K562 (cell line): ENCODE measurements around the gene DPP3. TPM values are rescaled to one million over a fixed set of nuclear protein-coding genes. Genes with fewer than 3 reads are reported as not detected.

ENCODE experiments used
- CBX5 ChIP-seq: IDR thresholded peaks from 2 replicates; pipeline ENCODE4 v1.6.1; 2014; ENCODE audit warnings: low read depth, borderline replicate concordance
- CHD1 ChIP-seq: fragments of 200-600 bp; sonication (generic); IDR thresholded peaks from one replicate; pipeline ENCODE4 v1.6.1; 2012; ENCODE audit warnings: mild to moderate bottlenecking, moderate library complexity, low read length, inconsistent platforms
- EZH2 ChIP-seq: IDR thresholded peaks from 2 replicates; pipeline ENCODE4 v1.6.1; 2012; ENCODE audit warnings: low read depth, mild to moderate bottlenecking, inconsistent platforms, low read length, borderline replicate concordance
- FOXO4 ChIP-seq: fragments of 450-650 bp; formaldehyde crosslinking; IDR thresholded peaks from 2 replicates; pipeline ENCODE4 v1.4.0; 2020; ENCODE audit warnings: mild to moderate bottlenecking, moderate library complexity
- HDAC8 ChIP-seq: fragments of 450-650 bp; IDR thresholded peaks from 2 replicates; pipeline ENCODE4 v1.6.1; 2016; ENCODE audit warnings: mild to moderate bottlenecking, missing genetic modification characterization, moderate library complexity, missing compliant biosample characterization
- KDM1A ChIP-seq, 2 experiments: fragments of 450-650 bp; IDR thresholded peaks; 2 replicates each; pipeline ENCODE4 v1.6.1; 2016; ENCODE audit warnings: mild to moderate bottlenecking in 2 of 2
- PHF20 ChIP-seq: fragments of 450-650 bp; IDR thresholded peaks from 2 replicates; pipeline ENCODE4 v1.6.1; 2018; ENCODE audit not compliant: partially characterized antibody
- POLR2AphosphoS5 ChIP-seq: IDR thresholded peaks from 2 replicates; pipeline ENCODE4 v1.6.1; 2011; ENCODE audit warnings: mild to moderate bottlenecking, low read depth, low read length, moderate library complexity; ENCODE audit not compliant: control insufficient read depth, insufficient read depth
- RB1 ChIP-seq: fragments of 450-650 bp; IDR thresholded peaks from 2 replicates; pipeline ENCODE4 v1.6.1; 2017; ENCODE audit warnings: low read depth, mild to moderate bottlenecking
- RNF219 ChIP-seq: fragments of 250-450 bp; sonication (Bioruptor Pico); IDR thresholded peaks from 2 replicates; pipeline ENCODE4 v1.5.0; 2022; ENCODE audit warnings: mild to moderate bottlenecking
- SMAD3 ChIP-seq: fragments of 450-650 bp; formaldehyde crosslinking; conservative IDR thresholded peaks from 2 replicates; pipeline ENCODE4 v1.4.0; 2020; ENCODE audit warnings: mild to moderate bottlenecking
- TEAD1 ChIP-seq, 2 experiments: fragments of 450-650 bp in 1 of 2; sonication (generic) in 1 of 2; formaldehyde crosslinking; IDR thresholded peaks; 2 replicates each; pipeline versions ENCODE4 v1.4.0 to v1.8.0; 2020 to 2022; ENCODE audit warnings: mild to moderate bottlenecking in 2 of 2, missing genetic modification reagents in 1 of 2
- XRCC5 ChIP-seq: fragments of 200-400 bp; formaldehyde crosslinking; IDR thresholded peaks from 2 replicates; pipeline ENCODE4 v1.6.1; 2017; ENCODE audit warnings: low read depth, mild to moderate bottlenecking, low read length
- YBX1 ChIP-seq: fragments of 450-650 bp; IDR thresholded peaks from 2 replicates; pipeline ENCODE4 v1.7.1; 2016; ENCODE audit warnings: mild to moderate bottlenecking
- ZC3H11A ChIP-seq: IDR thresholded peaks from 2 replicates; pipeline ENCODE4 v1.6.1; 2012; ENCODE audit warnings: low read depth, low read length, improper control_type of control experiment
- ZNF133 ChIP-seq: fragments of 250-450 bp; sonication (Bioruptor Pico); IDR thresholded peaks from 2 replicates; pipeline ENCODE4 v1.4.0; 2020; ENCODE audit warnings: mild to moderate bottlenecking
- ZNF175 ChIP-seq: fragments of 200-800 bp; sonication (Bioruptor generic); IDR thresholded peaks from 2 replicates; pipeline ENCODE4 v1.6.1; 2016; ENCODE audit warnings: low read depth, mild to moderate bottlenecking, missing genetic modification characterization, missing compliant biosample characterization
- ZNF395 ChIP-seq: fragments of 200-800 bp; sonication (Bioruptor generic); IDR thresholded peaks from 2 replicates; pipeline ENCODE4 v1.6.1; 2017; ENCODE audit warnings: missing genetic modification characterization, missing compliant biosample characterization
- ZNF830 ChIP-seq: fragments of 250-450 bp; sonication (Bioruptor Pico); IDR thresholded peaks from 2 replicates; pipeline ENCODE4 v1.5.0; 2021; ENCODE audit warnings: mild to moderate bottlenecking
- polyA plus RNA-seq, 8 experiments: library from polyadenylated mRNA; depleted of rRNA in 4 of 8; stranded (reverse) in 5 of 8; unstranded in 3 of 8; fragments of >200 nt; fragmentation: Nextera tagmentation in 2 of 8; fragmentation: Illumina TruSeq in 1 of 8; extraction: Ambion mirVana in 2 of 8; extraction: Trizol in 1 of 8; gene quantifications; 2 replicates each; pipeline versions ENCODE4 v1.2.1 to v1.2.3, GENCODE V29; 2011 to 2014; ENCODE audit warnings: inconsistent platforms in 1 of 8, missing spikeins in 1 of 8
- total RNA-seq, 7 experiments: library from RNA; depleted of rRNA in 6 of 7; stranded (reverse); fragments of >200 nt in 6 of 7; fragmentation: Illumina TruSeq in 2 of 7; extraction: Trizol in 2 of 7; gene quantifications; 2 replicates each; pipeline versions ENCODE4 v1.2.1 to v1.2.3, GENCODE V29; 2011 to 2021; ENCODE audit warnings: low replicate concordance in 1 of 7
- TF ChIP-seq, protein P1 (sequence below): fragments of 450-650 bp; formaldehyde crosslinking; IDR thresholded peaks from 2 replicates; pipeline ENCODE4 v1.4.0; 2022; ENCODE audit warnings: missing genetic modification characterization
- TF ChIP-seq, protein P2 (sequence below): fragments of 450-650 bp; IDR thresholded peaks from 2 replicates; pipeline ENCODE4 v1.7.0; 2016; ENCODE audit warnings: borderline replicate concordance

Gene DPP3
- total and polyA plus RNA-seq, 9 of the 15 experiments (the other 6 are each of a cell fraction or from before 2014, with no cell fraction given), result 3.7 to 69.2 (median 43.3) TPM

DNA sequence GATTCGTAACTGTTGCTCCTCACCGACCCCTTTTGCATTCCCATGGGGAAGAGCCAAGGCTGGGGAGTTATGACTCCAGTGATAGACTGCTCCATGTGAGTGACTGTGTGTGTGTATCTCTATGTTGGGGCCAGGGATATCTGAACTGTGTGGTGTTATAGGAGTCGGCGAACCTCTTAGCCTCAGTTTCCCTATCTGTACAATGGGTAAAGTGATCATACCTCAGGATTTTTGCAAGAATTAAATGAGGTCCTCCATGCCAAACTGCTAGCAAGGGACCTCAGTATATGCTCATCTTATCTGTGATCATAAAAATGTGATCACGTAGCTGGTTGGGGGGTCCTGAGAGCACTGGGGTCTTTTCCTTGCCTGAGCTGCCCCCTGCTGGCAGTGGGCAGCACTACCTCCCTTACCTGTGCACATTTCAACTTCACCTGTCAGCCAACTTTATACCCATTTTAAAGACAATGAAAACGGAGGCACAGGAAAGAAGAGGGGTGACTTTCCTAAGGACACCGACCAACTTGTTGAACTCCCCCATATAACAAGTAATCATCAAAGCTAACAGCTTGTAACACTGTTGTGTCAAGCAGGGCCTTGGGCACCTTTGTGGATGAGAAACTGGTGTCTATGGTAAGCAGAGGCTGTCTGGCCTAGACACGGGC, 1.4 kb upstream of the DPP3 start (continued):
- TF ChIP-seq ZNF133 (CRISPR knock-in tag), result no peak
- TF ChIP-seq CBX5, result no peak
- no peak for TF ChIP-seq ZC3H11A
- TF ChIP-seq XRCC5, result no peak
- no peak for TF ChIP-seq HDAC8 (tag)
- TF ChIP-seq RNF219 (CRISPR knock-in tag), result 0 out of 2 replicates have a peak, but pooled peaks have one; percentile 1
- no peak for TF ChIP-seq FOXO4
- TF ChIP-seq KDM1A (IDR thresholded peaks at IDR 0.05), result peak; percentile 78 to 82; a peak in 3 of 4 replicates
- TF ChIP-seq ZNF175, result no peak
- no peak for TF ChIP-seq EZH2
- TF ChIP-seq, protein P1, sequence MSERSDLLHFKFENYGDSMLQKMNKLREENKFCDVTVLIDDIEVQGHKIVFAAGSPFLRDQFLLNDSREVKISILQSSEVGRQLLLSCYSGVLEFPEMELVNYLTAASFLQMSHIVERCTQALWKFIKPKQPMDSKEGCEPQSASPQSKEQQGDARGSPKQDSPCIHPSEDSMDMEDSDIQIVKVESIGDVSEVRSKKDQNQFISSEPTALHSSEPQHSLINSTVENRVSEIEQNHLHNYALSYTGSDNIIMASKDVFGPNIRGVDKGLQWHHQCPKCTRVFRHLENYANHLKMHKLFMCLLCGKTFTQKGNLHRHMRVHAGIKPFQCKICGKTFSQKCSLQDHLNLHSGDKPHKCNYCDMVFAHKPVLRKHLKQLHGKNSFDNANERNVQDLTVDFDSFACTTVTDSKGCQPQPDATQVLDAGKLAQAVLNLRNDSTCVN (CRISPR knock-in tag), result no peak
- TF ChIP-seq TEAD1 (CRISPR knock-in tag; IDR thresholded peaks at IDR 0.05), result peak in 1 of 2 experiments; percentile 20; a peak in 1 of 4 replicates
- peak; percentile 12 for TF ChIP-seq PHF20
- TF ChIP-seq RB1, result no peak
- no peak for TF ChIP-seq ZNF830 (CRISPR knock-in tag)
- no peak for TF ChIP-seq CHD1
- TF ChIP-seq YBX1, result no peak
- TF ChIP-seq POLR2AphosphoS5, result no peak
- no peak for TF ChIP-seq SMAD3 (CRISPR knock-in tag)
- 0 out of 2 replicates have a peak, but pooled peaks have one; percentile 28 for TF ChIP-seq ZNF395 (CRISPR knock-in tag)
- TF ChIP-seq, protein P2, sequence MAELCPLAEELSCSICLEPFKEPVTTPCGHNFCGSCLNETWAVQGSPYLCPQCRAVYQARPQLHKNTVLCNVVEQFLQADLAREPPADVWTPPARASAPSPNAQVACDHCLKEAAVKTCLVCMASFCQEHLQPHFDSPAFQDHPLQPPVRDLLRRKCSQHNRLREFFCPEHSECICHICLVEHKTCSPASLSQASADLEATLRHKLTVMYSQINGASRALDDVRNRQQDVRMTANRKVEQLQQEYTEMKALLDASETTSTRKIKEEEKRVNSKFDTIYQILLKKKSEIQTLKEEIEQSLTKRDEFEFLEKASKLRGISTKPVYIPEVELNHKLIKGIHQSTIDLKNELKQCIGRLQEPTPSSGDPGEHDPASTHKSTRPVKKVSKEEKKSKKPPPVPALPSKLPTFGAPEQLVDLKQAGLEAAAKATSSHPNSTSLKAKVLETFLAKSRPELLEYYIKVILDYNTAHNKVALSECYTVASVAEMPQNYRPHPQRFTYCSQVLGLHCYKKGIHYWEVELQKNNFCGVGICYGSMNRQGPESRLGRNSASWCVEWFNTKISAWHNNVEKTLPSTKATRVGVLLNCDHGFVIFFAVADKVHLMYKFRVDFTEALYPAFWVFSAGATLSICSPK, result no peak
